ENCODE data around the gene POLD2.
A peak's percentile ranks its signal among the peaks of the same experiment; 100 is the strongest.

POLD2 gene

DNA sequence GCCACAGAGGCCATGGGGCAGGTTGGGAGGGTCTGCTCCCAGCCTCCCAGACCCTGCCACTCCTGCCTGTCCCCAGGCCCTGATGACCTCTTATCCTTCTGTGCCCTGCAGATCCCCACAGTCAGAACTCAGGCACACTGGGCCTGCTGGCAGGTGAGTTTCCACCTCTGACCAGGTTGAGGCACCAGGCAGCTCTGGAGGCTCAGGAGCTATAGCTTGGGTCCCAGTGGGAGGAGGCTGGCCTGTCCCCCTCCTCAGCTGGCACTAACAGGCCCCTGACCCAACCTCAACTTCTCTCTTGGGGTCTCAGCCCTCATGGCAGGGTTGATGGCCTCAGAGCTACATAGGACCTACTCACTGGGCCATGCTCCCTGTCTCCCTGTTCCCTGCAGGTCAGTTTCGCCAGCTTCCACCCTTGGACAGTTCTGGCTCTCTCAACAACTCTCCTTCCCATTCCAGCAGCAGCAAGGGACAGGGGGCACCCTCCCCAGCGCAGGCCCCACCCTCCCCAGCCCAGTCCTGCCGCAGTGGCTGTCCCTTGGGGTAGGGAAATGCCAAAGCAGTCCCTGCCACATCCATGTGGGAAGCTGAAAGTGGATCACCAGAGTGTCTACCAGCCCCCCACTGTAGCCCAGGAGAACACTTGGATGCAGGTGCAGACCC, 21.9 kb downstream of the POLD2 start:
- DNase-seq: no peak

- no peak for DNase-seq
These were observed 22.7 kb downstream of the POLD2 start for GRCh38 chr7:44100458-44101302.

DNA sequence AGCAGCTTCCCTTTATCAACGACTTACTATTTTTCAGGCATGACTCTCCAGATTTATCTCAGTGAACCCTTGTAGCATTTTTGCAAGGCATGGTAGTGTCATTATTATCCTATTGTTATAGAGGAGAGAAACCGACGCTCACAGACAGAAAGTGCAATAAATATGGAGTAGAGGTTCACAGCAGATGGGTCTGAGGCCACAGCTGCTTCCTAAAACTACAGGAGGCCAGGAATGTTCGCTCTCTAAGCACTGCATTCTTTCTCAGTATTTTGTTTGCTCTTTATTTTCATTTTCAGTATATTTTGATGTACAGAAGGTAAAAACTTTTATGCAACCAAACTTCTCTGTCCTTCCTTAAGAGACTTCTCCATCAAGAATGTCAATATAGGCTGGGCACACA, 23.7 kb downstream of the POLD2 start:
- no peak for DNase-seq

DNA sequence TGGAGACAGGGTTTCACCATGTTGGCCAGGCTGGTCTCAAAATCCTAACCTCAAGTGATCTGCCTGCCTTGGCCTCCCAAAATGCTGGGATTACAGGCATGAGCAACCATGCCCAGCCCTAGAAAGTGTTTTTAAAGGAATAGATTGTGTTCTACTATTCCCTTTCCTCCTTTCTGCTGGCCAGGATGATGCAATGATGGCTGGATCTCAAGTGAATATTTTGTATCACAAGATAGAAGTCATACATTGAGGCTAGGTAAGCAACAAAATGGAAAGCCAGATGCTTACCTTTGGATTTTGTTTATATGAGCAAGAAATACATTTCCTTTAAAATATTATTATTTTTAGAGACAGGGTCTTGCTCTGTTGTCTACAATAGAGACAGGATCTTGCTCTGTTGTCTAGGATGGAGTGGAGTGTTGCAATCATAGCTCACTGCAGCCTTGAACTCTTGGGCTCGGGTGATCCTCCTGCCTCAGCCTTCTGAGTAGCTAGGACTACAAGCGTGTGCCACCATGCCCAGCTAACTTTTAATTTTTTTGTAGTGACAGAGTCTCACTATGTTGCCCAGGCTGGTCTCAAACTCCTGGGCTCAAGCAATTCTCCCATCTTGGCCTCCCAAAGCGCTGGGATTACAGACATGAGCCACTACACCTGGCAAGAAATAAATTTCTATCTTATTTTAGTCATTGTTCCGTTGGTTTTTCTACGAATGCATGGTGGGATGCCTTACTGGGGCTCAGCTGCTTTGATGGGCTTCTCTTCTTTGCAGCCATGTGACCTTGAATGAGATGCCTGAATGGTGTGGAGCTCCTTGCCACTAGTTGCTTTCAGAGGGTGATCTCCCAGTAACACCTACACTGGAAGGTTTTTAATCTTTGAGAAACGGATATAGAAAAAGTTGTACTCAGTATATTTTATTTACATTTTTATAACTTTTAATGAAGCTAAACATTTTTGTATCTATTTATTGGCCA, 25.0 kb downstream of the POLD2 start:
- no peak for DNase-seq

DNA sequence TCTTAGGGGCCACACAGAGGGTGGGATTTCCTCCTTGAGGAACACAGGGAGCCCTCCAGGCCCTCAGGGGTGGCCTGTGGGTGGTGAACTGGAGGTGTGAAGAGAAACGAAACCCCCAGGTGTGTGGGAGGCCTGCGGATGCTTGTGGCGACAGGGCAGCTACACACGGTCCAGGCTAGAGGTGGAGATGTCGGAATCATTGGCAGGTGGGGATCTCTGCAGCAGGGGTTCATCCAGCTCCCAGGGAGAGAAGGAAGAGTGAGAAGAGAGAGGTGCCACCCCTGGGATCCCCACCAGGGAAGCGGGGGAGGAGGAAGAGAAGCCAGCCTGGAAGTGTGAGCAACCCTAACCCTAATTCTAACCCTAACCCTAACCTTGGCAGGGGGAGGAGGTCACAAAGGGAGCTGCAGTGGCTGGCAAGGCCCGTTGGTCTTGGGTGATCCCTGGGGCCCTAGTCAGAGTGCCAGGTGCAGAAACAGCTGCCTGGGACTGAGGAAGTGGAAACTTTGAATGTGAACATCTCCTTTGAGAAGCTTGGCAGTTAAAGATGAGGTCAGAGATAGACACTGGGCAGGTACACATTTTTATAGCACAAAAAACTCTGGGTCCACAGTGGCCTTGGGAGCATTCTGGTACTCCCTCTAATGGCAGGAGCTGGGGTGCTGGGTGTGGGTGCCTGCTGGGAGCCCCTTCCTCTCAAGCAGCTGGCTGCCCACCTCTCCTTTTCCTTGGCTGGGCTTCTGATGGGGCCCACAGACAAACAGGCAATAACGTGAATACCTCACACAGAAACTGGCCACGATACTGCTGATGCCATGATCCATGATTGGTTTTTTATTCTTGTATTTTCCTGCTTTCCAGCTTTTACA, 26.1 kb downstream of the POLD2 start:
- no peak for DNase-seq

GRCh38 chr7:44096326-44096881, 26.9 kb downstream of the POLD2 start:
- no peak for DNase-seq

DNA sequence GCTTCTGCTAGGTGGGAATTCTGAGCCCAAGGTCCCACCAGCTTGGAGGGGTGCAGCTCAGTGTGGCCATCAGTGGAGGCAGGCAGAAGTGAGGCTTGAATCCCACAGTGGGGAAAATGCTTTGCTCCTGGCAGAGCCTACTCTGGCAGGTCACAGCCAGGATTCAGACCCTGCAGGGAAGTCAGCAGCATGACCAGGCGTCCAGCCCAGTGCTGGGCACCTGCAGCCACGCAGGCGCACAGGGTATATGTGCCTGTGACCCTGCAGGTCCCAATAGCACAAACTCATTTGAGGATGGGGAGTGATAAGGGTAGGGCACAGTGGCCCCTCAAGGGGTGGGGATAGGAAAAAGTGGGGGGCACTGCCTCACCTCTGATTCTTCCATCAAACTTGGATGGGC, 27.6 kb downstream of the POLD2 start:
- no peak for DNase-seq

DNA sequence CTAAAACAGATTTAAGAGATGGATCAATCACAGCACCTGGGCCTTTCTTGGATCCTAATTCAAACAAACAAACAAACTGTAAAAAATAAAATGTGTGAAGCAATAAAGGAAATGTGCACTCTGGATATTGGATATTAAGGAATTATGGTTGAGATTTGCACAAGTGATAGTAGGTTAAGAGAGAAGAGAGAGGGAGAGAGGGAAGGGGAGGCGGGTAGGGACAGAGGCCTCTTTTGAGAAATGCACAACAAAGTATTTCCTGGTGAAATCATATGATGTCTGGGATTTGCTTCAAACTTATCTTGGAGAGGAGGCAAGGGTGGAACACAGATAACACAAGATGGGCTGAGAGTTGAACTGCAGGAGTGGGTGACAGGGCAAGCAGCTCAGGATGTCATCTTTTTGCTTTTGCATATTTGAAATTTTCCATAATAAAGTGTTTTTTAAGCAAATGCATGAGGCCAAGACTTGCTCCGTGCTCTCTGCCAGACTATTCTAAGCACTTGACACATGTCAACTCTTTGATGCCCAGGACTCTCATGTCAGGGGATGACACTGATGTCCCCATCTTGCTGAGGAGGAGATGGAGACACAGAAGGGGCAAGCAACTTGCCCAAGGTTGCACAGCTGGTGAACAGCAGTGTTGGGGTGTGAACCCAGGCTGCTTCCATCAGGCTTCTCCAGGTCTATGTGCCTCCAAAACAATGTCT, 28.3 kb downstream of the POLD2 start:
- no peak for DNase-seq

- no peak for DNase-seq
These were observed 29.0 kb downstream of the POLD2 start for GRCh38 chr7:44094365-44094764.

- DNase-seq: no peak
These were observed 30.2 kb downstream of the POLD2 start for GRCh38 chr7:44093102-44093641.

DNA sequence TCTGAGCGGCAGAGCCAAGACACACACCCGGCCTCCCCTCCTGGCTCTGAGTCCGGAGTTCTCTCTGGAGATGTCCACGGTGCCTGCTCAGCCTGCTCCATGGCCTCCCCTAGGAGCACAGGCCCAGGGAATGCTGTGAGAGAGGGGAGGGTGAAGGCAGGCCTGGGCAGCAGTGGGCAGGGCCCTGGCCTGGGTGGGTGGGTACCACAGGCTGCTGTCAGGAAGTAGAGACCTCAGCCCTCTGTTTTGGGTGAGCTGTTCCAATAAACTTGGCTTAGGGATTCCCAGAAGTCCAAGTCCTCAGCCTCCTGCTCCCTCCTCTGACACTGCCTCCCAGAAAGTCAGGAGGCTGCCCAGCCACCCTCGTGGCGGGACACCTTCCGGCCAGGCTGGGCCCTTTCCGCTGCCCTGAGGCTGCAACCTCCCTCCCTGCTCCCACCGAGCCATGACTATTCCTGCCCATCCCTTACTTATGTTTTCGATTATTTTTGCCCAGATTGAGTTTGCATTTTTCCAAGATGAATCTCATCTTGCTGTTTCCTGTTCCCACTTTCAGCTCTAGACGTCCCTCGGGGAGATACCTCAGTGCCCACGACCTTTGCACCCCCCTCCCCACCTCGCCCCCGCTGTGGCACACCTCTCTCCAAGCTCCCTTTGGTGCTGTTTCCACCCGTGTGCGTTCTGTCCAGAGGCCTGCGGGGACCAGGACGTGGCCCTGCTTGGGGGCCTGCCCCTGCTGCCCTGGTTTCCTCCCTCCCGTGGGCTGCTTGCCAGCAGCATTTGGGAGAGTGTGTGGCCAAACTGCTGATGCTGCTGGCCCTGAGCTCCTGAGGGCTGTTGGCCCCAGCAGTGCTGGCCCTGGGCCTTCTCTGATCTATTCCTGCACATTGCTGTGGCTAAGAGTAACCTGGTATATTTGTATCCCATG, 35.2 kb downstream of the POLD2 start:
- DNase-seq: no peak

DNA sequence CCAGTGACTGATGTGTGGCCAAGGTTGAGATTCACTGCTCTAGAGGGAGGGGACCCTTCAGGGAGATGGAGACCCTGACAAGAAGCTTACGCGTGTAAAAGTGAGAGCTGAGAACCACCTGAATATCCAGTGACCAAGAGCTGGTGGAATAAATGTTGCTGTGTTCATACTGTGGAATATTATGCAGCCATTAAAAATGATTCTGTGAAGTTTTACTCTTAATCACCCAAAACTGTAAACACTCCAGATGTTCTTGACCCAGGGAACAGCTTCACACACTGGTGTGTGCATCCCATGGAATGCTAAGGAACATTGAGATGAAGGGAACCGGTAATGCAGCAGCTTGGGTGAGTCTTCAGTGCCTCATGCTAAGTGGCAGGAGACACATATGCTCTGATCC, 36.7 kb downstream of the POLD2 start:
- no peak for DNase-seq

GRCh38 chr7:44085546-44085945, 37.8 kb downstream of the POLD2 start:
- no peak for DNase-seq

- DNase-seq: no peak
These were observed 38.6 kb downstream of the POLD2 start for GRCh38 chr7:44084701-44085100.

DNA sequence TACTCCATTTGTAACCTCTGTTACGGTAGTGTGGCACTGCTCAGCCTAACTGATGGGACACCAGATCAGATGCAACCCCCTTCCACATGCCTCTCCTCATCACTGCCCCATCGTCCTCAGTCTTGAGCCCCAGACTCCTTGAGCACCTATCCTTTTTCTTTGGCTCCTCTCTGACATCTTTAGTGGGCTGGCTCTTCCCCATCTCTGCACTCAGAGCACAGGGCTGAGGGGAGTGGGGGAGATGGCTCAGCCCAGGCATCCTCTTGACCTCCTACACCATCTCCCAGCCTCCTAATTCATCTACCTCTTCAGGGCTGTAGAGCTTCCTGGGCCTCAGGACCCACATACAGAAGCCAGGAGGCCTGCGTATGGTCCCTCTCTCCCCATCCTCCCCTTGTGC, 39.6 kb downstream of the POLD2 start:
- no peak for DNase-seq

GRCh38 chr7:44082541-44083207, 40.7 kb downstream of the POLD2 start:
- DNase-seq: peak; percentile 99

- DNase-seq: peak; percentile 21
These were observed 42.0 kb downstream of the POLD2 start for GRCh38 chr7:44081266-44081748.

DNA sequence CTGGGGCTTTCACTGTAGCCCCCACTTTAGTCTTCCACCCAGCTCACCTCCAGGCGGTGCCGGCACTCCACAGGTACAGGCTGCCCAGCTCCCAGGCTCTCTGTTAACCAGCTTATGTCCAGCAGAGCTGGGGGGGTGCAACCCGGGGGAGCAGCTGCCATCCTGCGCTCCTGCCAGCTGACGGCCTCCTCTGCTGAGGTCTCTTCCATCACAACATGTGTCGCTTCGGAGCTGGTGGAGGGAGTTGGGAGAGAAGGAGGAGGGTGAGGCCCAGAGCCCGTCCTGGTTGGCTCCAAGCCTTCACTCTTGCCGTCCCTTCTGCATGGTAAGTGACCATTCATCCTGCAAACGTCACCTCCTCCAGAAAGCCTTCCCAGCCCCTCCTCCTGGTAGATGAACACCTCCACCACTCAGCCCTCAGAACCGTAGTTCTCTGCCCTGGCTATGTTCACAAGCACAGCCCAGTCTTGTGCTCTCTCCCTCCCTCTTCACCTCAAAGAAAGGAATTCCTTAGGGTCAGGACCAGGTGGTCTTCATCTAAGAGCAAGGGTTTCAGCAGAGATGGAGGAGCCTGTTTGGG, 42.6 kb downstream of the POLD2 start:
- no peak for DNase-seq

DNA sequence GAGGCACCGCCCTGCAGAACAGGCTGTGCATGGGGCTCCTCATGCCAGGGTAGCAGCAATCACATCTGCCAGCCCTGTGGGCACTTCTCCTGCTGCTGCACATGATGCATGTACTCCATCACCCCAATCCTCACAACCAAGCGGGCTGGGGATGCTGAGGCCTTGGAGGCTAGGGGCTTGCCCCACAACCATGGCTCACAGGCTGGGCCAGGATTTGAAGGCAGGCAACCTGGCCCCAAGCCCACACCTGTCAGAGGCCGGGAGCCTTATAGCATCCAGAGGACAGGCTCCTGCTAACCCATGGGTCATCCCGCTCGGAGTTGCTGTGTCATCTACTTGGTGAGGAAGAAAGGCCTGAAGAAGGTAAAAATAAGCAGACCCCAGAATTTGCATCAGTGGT, 43.2 kb downstream of the POLD2 start:
- DNase-seq: no peak

Data from central memory CD4-positive, alpha-beta T cell (primary cell).